Peyer's patch (tissue), 4 donors: ENCODE data around the gene IGSF9B. TPM values are rescaled to one million over a fixed set of nuclear protein-coding genes. Genes with fewer than 3 reads are reported as not detected.
"Not testable (repeated sequence)": the region's sequence is repeated elsewhere in the genome, so short reads cannot be mapped to it uniquely, and the experiment has no call there.

Experiments
- DNase-seq, 3 donors: peaks; one replicate each; pipeline ENCODE4 v3.0.0-alpha.2; 2017 to 2019
- H3K27ac ChIP-seq, 4 donors: fragments of 200-600 bp; sonication (generic); one replicate each; pipeline ENCODE4 v1.5.1; 2016 to 2019
- H3K27me3 ChIP-seq, 2 donors: fragments of 200-600 bp; sonication (generic); one replicate each; pipeline ENCODE4 v1.5.1; 2019
- H3K36me3 ChIP-seq, 3 donors: fragments of 200-600 bp; sonication (generic); one replicate each; pipeline ENCODE4 v1.5.1; 2016 to 2019
- H3K4me1 ChIP-seq, 4 donors: fragments of 200-600 bp; sonication (generic); one replicate each; pipeline ENCODE4 v1.5.1; 2016 to 2019
- H3K4me3 ChIP-seq, 4 donors: fragments of 200-600 bp; sonication (generic); 1 replicate in 3 of 4; 2 replicates in 1 of 4; pipeline ENCODE4 v1.5.1; 2016 to 2019; ENCODE audit warnings: mild to moderate bottlenecking in 1 of 4
- H3K9me3 ChIP-seq, 4 donors: fragments of 200-600 bp; sonication (generic); one replicate each; pipeline ENCODE4 v1.5.1; 2016 to 2019; ENCODE audit warnings: mild to moderate bottlenecking in 1 of 4
- POLR2A ChIP-seq, 2 donors: fragments of 450-650 bp; IDR thresholded peaks; one replicate each; pipeline ENCODE4 v1.5.1; 2017; ENCODE audit warnings: antibody characterized with exemption in 2 of 2, mild to moderate bottlenecking in 2 of 2, moderate library complexity in 2 of 2
- total RNA-seq, 4 donors: library from RNA; depleted of rRNA; stranded (reverse); fragments of >200 nt; gene quantifications; one replicate each; pipeline ENCODE4 v1.1.0, GENCODE V29; 2016
- TF ChIP-seq, protein P1 (sequence below), 6 experiments: fragments of 450-650 bp in 4 of 6; fragments of 200-600 bp in 2 of 6; sonication (generic) in 1 of 6; IDR thresholded peaks; one replicate each; pipeline ENCODE4 v1.5.1; 2017 to 2019; ENCODE audit warnings: antibody characterized with exemption in 6 of 6, mild to moderate bottlenecking in 3 of 6, moderate library complexity in 1 of 6

Gene IGSF9B, protein sequence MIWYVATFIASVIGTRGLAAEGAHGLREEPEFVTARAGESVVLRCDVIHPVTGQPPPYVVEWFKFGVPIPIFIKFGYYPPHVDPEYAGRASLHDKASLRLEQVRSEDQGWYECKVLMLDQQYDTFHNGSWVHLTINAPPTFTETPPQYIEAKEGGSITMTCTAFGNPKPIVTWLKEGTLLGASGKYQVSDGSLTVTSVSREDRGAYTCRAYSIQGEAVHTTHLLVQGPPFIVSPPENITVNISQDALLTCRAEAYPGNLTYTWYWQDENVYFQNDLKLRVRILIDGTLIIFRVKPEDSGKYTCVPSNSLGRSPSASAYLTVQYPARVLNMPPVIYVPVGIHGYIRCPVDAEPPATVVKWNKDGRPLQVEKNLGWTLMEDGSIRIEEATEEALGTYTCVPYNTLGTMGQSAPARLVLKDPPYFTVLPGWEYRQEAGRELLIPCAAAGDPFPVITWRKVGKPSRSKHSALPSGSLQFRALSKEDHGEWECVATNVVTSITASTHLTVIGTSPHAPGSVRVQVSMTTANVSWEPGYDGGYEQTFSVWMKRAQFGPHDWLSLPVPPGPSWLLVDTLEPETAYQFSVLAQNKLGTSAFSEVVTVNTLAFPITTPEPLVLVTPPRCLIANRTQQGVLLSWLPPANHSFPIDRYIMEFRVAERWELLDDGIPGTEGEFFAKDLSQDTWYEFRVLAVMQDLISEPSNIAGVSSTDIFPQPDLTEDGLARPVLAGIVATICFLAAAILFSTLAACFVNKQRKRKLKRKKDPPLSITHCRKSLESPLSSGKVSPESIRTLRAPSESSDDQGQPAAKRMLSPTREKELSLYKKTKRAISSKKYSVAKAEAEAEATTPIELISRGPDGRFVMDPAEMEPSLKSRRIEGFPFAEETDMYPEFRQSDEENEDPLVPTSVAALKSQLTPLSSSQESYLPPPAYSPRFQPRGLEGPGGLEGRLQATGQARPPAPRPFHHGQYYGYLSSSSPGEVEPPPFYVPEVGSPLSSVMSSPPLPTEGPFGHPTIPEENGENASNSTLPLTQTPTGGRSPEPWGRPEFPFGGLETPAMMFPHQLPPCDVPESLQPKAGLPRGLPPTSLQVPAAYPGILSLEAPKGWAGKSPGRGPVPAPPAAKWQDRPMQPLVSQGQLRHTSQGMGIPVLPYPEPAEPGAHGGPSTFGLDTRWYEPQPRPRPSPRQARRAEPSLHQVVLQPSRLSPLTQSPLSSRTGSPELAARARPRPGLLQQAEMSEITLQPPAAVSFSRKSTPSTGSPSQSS (N-terminal part only)
- total RNA-seq: 10 to 100 TPM in 1 of 4 donors, 1 to 10 TPM in 3; 1.1 to 22.3 (median 5.0) TPM

DNA sequence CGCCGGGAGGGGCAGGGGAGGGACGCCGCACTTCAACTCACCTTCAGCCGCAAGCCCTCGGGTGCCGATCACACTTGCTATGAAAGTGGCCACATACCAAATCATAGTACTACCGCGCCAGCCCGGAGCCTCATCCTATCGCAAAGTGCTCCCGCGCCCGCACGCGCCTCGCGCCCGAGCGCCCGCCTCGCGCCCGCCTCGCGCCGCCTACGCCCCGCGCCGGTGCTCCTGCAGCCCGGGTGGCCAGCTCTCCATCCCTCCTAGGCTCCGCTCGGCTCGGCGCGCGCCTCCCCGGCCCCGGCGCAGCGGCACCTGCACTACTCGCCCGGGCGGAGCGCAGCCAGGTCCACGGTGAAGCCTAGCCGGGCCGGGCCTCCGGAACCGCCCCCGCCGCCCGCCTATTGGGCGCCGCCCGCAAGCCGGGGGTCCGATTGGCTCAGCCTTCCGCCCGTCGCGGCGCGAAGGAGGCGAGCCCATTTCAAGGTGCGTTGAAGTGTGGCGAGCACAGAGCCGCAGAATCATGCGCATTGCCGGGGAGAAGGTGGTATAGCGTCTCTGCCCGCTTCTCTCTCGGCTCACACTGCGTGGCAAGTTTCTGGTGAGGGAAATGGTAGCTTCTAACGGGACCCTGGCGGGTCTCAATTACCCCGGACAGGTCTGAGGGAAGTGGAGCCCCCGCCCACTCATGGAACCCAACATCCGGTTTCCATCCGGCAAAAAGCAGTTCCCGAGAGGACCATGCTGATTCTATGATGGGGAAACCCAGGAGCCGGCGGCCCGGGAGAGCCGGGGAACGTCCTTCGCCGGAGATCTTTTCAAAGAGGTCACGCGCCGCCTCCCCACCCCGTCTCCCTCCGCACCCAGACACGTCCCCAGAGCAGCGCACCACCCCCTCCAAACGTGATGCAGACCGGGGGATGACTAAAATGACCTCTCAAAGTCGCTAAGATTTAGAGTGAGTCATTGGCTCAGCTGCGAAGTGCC lies at the start of gene IGSF9B:
Gene IGSF9B, minus strand, starts transcription at position 319 of the 984 bp plus-strand sequence. Its CDS starts 214 bp downstream, at position 105.
- Histone ChIP-seq H3K27me3 (peaks cover 0 to 8% of the 10 kb centered on the region in 2 donors), H3K4me1 (peaks cover 0 to 35% (median 11%) of the 10 kb centered on the region in 4 donors)
- TF ChIP-seq, protein P1, sequence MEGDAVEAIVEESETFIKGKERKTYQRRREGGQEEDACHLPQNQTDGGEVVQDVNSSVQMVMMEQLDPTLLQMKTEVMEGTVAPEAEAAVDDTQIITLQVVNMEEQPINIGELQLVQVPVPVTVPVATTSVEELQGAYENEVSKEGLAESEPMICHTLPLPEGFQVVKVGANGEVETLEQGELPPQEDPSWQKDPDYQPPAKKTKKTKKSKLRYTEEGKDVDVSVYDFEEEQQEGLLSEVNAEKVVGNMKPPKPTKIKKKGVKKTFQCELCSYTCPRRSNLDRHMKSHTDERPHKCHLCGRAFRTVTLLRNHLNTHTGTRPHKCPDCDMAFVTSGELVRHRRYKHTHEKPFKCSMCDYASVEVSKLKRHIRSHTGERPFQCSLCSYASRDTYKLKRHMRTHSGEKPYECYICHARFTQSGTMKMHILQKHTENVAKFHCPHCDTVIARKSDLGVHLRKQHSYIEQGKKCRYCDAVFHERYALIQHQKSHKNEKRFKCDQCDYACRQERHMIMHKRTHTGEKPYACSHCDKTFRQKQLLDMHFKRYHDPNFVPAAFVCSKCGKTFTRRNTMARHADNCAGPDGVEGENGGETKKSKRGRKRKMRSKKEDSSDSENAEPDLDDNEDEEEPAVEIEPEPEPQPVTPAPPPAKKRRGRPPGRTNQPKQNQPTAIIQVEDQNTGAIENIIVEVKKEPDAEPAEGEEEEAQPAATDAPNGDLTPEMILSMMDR (IDR thresholded peaks at IDR 0.05): peak in 1 of 6 experiments; percentile 7
- TF ChIP-seq POLR2A (IDR thresholded peaks at IDR 0.05): no peak

DNA sequence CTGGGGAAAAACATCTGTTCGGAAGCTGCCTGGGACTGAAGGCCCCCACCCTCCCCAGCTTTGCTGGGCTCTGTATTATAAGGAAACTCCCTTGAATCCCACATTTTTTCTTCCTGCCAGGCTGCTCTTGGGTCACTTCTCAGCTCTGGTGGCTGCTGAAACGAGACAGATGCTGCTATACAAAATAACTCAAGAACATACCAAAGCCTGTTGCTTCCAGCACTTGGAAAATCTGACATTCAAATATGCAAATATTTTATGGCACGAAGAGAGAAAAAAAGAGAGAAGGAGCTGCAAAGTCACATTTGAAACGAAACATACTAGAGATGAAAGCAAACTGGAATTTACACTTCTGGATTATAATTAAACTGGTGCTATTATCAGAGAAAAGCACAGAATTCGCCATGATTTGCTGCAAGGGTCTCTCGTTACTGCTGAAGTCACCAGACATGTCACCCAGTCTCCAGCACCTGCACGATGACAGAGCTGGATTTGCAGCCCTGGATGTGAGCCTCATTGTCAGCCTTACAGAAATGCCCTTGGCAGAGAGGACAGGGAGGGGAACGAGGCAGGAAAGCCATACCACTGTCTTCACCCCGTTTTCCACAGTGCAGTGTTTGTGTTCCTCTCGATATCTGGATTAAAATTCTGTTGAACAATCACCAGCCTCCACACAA lies 47.9 kb upstream of the IGSF9B start:
- H3K27me3 ChIP-seq: no peaks in the 10 kb centered on the region
- no peak for TF ChIP-seq POLR2A (IDR thresholded peaks at IDR 0.05)
- TF ChIP-seq, protein P1 (IDR thresholded peaks at IDR 0.05): no peak
- H3K4me3 ChIP-seq: no peak overlapping the region
- no peak overlapping the region for H3K27ac ChIP-seq
- no peaks in the 10 kb centered on the region for H3K36me3 ChIP-seq
- H3K9me3 ChIP-seq: no peaks in the 10 kb centered on the region
- no peaks in the 10 kb centered on the region for H3K4me1 ChIP-seq
- DNase-seq: no peak

More for the DNA sequence above, at the start of gene IGSF9B:
- H3K27ac ChIP-seq: peak within 1 kb of the TSS in 3 of 4 donors; percentile 44 to 85 (median 58)
- no peaks in the 10 kb centered on the region for H3K36me3 ChIP-seq
- DNase-seq: peak; percentile 67 to 93 (median 92)
- no peaks in the 10 kb centered on the region for H3K9me3 ChIP-seq
- peak within 1 kb of the TSS; percentile 40 to 74 (median 69) for H3K4me3 ChIP-seq

DNA sequence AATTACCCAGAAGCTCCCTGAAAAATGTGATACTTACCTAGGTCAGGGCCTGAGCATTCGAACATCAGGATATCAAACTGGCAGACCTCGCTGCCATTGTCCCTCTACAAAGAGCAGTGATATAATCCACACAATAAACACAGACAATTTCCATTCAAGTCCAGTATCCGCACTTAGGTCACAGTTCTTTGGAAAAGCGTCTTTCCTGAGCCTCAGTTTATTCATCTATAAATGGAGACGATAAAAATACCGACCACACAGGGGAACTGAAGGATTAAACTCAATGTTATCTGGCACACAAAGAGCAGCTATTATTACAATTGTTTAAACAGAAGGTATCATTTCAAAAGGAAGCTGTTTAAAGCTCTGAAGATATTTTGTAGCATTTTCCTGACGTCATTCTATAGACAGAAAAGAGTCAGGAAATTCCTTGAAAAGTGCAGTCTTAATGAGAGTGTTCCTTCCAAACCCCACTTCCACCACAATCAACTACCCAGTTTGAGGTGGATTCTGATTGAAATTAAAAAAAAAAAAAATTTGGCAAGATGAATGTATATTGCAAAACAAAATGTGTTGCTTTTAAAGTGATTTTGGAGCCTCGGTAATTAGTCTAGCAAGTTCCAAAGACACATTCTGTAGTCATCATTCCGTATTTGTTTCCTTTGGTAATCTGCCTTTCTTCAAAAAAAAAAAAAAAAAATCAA lies 47.2 kb upstream of the IGSF9B start:
- H3K9me3 ChIP-seq: no peaks in the 10 kb centered on the region
- H3K27me3 ChIP-seq: no peaks in the 10 kb centered on the region
- no peak overlapping the region for H3K4me3 ChIP-seq
- no peak for TF ChIP-seq POLR2A (IDR thresholded peaks at IDR 0.05)
- TF ChIP-seq, protein P1 (IDR thresholded peaks at IDR 0.05): no peak
- H3K4me1 ChIP-seq: no peaks in the 10 kb centered on the region
- H3K36me3 ChIP-seq: no peaks in the 10 kb centered on the region
- DNase-seq: no peak
- H3K27ac ChIP-seq: no peak overlapping the region

DNA sequence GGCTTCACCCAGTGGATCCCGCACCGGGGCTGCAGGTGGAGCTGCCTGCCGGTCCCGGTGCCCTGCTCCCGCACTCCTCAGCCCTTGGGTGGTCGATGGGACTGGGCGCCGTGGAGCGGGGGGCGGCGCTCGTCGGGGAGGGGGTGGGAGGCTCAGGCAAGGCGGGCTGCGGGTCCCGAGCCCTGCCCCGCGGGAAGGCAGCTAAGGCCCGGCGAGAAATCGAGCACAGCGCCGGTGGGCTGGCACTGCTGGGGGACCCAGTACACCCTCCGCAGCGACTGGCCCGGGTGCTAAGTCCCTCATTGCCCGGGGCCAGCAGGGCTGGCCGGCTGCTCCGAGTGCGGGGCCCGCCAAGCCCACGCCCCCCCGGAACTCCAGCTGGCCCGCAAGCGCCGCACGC lies 46.1 kb upstream of the IGSF9B start:
- H3K9me3 ChIP-seq, H3K36me3 ChIP-seq, H3K27me3 ChIP-seq, H3K27ac ChIP-seq, DNase-seq, H3K4me3 ChIP-seq, H3K4me1 ChIP-seq: not testable (repeated sequence)

DNA sequence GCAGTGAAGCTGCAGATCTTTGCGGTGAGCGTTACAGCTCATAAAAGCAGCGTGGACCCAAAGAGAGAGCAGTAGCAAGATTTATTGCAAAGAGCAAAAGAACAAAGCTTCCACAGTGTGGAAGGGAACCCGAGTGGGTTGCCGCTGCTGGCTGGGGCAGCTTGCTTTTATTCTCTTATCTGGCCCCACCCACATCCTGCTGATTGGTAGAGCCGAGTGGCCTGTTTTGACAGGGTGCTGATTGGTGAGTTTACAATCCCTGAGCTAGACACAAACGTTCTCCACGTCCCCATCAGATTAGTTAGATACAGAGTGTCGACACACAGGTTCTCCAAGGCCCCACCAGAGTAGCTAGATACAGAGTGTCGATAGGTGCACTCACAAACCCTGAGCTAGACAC lies 45.6 kb upstream of the IGSF9B start:
- H3K4me1 ChIP-seq, DNase-seq, H3K36me3 ChIP-seq, H3K27ac ChIP-seq, H3K27me3 ChIP-seq, H3K9me3 ChIP-seq, H3K4me3 ChIP-seq: not testable (repeated sequence)
